ENCODE results near the gene PRR35.

Gene PRR35

GRCh38 chr16:549544-550263 is 10.5 kb upstream of the PRR35 start:
- DNase-seq = no peak

GRCh38 chr16:551210-551609 is 9.0 kb upstream of the PRR35 start:
- no peak for DNase-seq

- DNase-seq = no peak
Observed at GRCh38 chr16:552171-552570, 8.0 kb upstream of the PRR35 start.

GRCh38 chr16:553601-554296 is 6.4 kb upstream of the PRR35 start:
- no peak for DNase-seq

GRCh38 chr16:554297-554621 is 5.9 kb upstream of the PRR35 start:
- DNase-seq = no peak

- DNase-seq = no peak
Observed at GRCh38 chr16:554640-555365, 5.4 kb upstream of the PRR35 start.

- no peak for DNase-seq
Observed at GRCh38 chr16:555528-556473, 4.4 kb upstream of the PRR35 start.

GRCh38 chr16:556474-557173 is 3.6 kb upstream of the PRR35 start:
- DNase-seq = no peak

- no peak for DNase-seq
Observed at GRCh38 chr16:557463-558297, 2.5 kb upstream of the PRR35 start.

GRCh38 chr16:558298-559020 is 1.7 kb upstream of the PRR35 start:
- no peak for DNase-seq

GRCh38 chr16:559021-559380 is 1.2 kb upstream of the PRR35 start:
- DNase-seq = no peak

- DNase-seq = no peak
Observed at GRCh38 chr16:559411-560203, 587 bp upstream of the PRR35 start.

GRCh38 chr16:560701-561412 is 663 bp downstream of the PRR35 start:
- no peak for DNase-seq

GRCh38 chr16:561413-561794 is 1.2 kb downstream of the PRR35 start:
- DNase-seq = no peak

- no peak for DNase-seq
Observed at GRCh38 chr16:561957-562938, 2.1 kb downstream of the PRR35 start.

- no peak for DNase-seq
Observed at GRCh38 chr16:563072-563644, 3.0 kb downstream of the PRR35 start.

- DNase-seq = no peak
Observed at GRCh38 chr16:564690-565418, 4.7 kb downstream of the PRR35 start.

Measured in NCI-H2081 treated with DMSO at 0.1 percent for 48 hours (cell line).